ENCODE data around the gene DSCAML1.

DSCAML1 gene

DNA sequence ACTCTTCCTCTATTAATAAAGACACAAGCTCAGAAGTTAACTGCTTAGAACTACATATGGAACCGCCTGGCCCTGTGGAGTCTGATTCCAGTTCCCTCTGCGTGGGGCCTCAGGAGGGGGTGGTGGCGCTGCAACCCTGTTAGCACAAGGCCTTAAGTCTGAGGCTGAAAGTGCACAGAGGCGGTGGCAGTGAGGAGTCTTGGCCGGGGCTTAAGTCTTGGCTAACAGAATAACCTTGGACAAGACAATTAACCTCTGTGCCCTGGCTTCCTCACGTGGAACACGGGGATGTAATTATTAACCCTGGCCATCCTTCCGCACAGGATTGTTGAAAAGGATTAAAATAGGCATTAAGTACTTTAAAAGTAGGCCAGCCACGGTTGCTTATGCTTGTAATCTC is 277.8 kb downstream of the DSCAML1 start:
- Histone ChIP-seq H3K9me3 (no peaks in the 10 kb centered on the region), H3K36me3 (no peaks in the 10 kb centered on the region), H3K4me3 (ENCODE audit: low read depth, low read length) (no peak overlapping the region), H3K27me3 (no peaks in the 10 kb centered on the region), H3K4me1 (peaks cover 5% of the 10 kb centered on the region)
- TF ChIP-seq, protein P1, sequence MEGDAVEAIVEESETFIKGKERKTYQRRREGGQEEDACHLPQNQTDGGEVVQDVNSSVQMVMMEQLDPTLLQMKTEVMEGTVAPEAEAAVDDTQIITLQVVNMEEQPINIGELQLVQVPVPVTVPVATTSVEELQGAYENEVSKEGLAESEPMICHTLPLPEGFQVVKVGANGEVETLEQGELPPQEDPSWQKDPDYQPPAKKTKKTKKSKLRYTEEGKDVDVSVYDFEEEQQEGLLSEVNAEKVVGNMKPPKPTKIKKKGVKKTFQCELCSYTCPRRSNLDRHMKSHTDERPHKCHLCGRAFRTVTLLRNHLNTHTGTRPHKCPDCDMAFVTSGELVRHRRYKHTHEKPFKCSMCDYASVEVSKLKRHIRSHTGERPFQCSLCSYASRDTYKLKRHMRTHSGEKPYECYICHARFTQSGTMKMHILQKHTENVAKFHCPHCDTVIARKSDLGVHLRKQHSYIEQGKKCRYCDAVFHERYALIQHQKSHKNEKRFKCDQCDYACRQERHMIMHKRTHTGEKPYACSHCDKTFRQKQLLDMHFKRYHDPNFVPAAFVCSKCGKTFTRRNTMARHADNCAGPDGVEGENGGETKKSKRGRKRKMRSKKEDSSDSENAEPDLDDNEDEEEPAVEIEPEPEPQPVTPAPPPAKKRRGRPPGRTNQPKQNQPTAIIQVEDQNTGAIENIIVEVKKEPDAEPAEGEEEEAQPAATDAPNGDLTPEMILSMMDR (IDR thresholded peaks at IDR 0.05; ENCODE audit: low read depth, low read length) = no peak
- no peak for DNase-seq

DNA sequence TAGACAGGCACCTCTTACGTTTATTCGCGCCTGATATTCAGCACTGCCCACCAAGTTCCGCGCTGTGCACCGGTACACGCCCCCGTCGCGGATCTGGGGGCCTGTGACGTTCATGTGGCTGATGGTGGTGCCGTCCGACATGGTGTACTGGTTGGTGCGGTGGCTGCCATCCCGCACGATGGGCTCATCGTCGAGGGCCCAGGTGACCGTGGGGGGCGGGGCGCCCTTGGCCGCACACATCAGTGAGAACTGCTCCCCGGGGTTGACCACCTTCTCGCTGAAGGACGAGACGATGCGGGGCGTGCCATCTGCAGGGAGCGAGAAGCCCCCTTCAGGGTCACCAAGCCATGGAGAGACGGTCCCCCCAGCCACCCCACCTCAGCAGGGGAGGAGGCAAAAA is 278.6 kb downstream of the DSCAML1 start:
- Histone ChIP-seq H3K9me3 (no peaks in the 10 kb centered on the region), H3K27me3 (no peaks in the 10 kb centered on the region), H3K4me3 (ENCODE audit: low read depth, low read length) (no peak overlapping the region), H3K36me3 (no peaks in the 10 kb centered on the region), H3K4me1 (peaks cover 2% of the 10 kb centered on the region; the same call in 1 of the 2 replicates)
- TF ChIP-seq, protein P1 (IDR thresholded peaks at IDR 0.05; ENCODE audit: low read depth, low read length) = no peak
- no peak for DNase-seq

DNA sequence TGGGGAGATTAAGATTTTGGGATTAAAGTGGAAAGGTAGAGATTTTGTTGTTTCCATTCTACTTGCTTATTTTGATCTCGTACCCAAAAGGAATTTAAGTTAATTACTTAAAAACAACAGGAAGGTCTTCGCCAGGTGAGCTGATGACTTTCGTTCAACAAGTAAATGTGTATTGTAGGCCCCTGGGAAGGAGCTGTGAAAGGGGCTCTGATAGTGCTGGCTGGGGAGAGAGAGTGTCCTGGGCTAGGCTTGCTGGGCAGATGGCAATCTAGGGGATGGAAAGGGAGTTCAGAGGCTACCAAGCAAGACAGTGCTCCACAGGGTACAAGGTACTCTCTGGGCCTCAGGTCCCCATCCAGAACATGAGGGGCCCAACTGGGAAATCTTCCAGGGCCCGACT is 279.9 kb downstream of the DSCAML1 start:
- no peak for DNase-seq
- Histone ChIP-seq H3K27me3 (no peaks in the 10 kb centered on the region), H3K4me3 (ENCODE audit: low read depth, low read length) (no peak overlapping the region), H3K36me3 (no peaks in the 10 kb centered on the region), H3K4me1 (peaks cover 15% of the 10 kb centered on the region), H3K9me3 (no peaks in the 10 kb centered on the region)
- TF ChIP-seq, protein P1 (IDR thresholded peaks at IDR 0.05; ENCODE audit: low read depth, low read length) = no peak

DNA sequence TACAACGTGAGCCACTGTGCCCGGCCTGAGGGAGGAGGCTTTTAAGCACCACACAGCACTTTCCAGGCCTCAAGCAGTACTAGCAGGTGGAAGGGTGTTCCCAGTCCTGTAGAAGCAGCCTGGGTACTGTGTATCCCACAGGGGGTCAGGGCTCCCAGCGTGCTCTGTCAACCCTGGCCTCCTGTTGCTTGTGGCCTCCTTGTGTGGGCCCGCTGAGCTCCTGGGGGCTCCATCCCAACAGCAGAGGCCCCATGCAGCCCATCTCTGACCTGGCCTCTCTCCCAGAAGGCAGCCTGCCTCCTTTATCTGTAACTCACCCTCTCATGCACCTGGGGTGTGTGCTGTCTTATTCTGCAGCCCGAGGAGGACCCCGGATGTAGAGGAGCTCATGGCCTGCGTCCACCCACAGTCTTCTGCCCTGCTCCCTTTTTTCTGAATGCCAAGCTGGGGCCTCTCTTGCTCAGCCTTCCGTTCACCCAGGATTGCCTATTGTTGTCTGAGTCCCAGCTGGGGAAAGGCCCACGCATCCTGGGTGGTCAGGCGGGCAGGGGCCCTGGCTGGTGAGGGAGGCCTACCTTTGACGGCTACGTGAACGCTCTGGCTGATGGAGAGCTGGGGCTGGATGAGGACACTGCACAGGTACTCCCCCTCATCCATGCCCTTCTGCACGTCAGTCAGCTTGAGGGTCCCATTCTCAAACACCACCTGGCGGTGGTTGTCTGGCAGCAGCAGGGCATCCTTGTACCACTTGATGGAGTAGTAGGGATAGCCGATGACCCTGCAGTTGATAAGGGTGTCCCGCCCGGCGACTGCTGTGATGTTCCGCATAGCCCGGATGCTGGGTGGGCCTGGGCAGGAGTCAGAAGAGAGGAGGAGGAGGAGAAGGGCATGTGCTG is 280.9 kb downstream of the DSCAML1 start:
- Histone ChIP-seq H3K36me3 (no peaks in the 10 kb centered on the region), H3K4me1 (peaks cover 23% of the 10 kb centered on the region)

DNA sequence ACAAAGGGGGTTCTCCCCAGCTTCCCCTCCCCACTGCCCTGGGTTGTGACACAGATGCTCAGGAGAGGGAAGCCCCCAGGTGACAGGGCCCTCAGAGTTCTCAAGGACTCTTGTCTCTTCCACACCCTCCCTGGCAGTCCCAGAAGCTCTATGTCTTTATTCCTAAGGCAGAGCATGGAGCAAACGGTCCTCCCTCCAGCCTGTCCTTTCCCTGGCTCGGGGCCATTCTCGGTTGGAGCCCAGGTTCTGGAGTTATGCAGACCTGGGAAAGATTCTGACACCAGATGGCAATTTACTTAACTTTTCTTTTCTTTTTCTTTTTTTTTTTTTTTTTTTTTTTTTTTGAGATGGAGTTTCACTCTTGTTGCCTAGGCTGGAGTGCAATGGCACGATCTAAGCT is 282.8 kb downstream of the DSCAML1 start:
- Histone ChIP-seq H3K4me1 (peaks cover 36% of the 10 kb centered on the region), H3K4me3 (ENCODE audit: low read depth, low read length) (no peak overlapping the region), H3K9me3 (no peaks in the 10 kb centered on the region), H3K27me3 (no peaks in the 10 kb centered on the region), H3K36me3 (no peaks in the 10 kb centered on the region)
- no peak for DNase-seq
- TF ChIP-seq, protein P1 (IDR thresholded peaks at IDR 0.05; ENCODE audit: low read depth, low read length) = no peak

More for the DNA sequence above, 280.9 kb downstream of the DSCAML1 start:
- H3K4me3 ChIP-seq (ENCODE audit: low read depth, low read length) = no peak overlapping the region
- TF ChIP-seq, protein P1 (IDR thresholded peaks at IDR 0.05; ENCODE audit: low read depth, low read length) = no peak
- no peak for DNase-seq
- H3K27me3 ChIP-seq = no peaks in the 10 kb centered on the region
- no peaks in the 10 kb centered on the region for H3K9me3 ChIP-seq

DNA sequence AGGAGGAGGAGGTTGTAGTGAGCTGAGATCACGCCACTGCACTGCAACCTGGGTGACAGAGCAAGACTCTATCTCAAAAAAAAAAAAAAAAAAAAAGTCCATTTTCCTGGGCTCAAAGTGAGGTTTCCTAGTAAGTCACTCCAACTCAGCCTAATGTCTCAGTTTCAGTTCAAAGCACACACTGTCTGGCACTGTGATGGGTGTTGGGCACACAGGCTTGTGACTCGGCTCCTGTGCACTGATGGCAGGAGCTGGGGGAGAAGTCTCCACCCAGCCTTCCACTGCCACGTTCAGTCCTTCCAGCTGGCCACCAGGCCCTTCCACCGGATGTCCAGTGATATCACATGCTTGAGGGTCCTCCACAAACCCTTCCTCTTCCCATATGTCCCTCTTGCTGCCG is 283.4 kb downstream of the DSCAML1 start:
- H3K36me3 ChIP-seq = no peaks in the 10 kb centered on the region
- no peaks in the 10 kb centered on the region for H3K9me3 ChIP-seq
- TF ChIP-seq, protein P1 (IDR thresholded peaks at IDR 0.05; ENCODE audit: low read depth, low read length) = no peak
- DNase-seq = no peak
- peaks cover 42% of the 10 kb centered on the region for H3K4me1 ChIP-seq
- no peaks in the 10 kb centered on the region for H3K27me3 ChIP-seq
- no peak overlapping the region for H3K4me3 ChIP-seq (ENCODE audit: low read depth, low read length)
